GM19397 (cell line): ENCODE results near the gene WDR77.
A peak's percentile ranks its signal among the peaks of the same experiment; 100 is the strongest.

Source experiments
- ATAC-seq: cut with Tn5 transposase; IDR thresholded peaks from one replicate; pipeline ENCODE4 v1.9.1; 2021; ENCODE audit warnings: mild to moderate bottlenecking, moderate library complexity; ENCODE audit not compliant: unreplicated experiment

WDR77 gene

DNA sequence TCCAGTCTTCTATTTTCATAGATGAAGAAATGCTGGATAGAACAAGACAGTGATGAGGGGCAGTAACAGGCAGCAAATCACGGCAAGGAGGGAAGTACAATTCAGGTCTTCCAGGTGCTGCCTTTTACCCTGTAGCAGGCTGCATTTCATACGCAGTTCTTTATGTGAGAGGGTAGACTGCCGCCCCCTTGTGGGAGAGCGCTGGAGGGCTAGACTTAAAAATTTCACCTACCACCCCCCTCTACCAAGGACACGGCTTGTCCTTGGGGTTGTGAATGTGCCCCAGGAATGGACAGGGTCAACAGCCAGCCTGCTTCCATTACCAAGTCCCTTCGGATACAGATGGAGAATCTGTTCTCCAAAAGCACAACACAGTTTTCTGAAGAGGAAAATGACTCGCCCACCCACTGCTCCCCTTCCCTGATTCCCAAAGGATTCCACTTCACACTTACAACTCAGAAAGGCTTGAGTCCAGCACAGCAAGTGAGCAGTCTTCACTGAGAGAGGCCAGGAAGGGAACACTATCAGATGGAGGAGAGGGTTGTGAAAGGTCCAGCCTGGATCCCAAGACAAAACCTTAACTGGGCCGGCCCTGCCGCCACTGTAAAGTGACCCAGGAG is 7.4 kb downstream of the WDR77 start:
- ATAC-seq, result no peak

DNA sequence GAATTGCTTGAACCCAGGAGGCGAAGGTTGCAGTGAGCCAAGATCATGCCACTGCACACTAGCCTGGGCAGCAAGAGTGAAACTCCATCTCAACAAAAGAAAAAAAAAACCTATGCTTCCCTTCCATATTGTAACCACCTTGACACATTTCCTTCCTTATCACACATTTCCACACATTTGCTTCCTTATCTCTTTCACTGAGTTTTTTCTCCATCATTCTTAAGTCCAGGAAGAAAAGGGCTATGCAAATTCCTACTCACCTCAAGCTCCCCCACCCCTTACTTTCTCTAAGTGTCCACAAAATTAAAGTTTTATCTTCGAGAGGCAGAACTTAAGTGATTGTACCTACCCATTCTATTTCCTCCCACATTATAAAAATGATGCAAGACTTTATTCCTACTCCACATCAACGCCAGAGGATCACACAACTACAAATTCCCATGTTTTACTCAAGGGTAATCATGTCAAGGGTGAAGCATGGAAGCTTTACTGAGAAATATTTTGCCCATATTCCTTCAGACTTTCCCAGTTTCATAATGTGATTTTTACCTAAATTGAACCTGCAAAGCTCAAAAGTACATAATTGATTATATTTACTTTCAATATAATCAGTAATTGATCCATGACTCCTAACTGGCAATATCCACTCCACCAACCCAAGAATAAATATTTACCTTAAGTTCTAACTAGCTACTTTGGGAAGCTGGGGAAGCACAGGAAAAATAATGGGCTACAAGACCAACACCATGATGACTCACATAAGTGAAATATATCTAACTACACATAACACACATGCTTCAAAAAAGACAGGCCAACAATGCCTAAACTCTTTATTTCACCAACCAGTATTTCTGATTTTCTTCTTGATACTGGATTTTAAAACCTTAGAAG is 9.3 kb downstream of the WDR77 start:
- no peak for ATAC-seq

DNA sequence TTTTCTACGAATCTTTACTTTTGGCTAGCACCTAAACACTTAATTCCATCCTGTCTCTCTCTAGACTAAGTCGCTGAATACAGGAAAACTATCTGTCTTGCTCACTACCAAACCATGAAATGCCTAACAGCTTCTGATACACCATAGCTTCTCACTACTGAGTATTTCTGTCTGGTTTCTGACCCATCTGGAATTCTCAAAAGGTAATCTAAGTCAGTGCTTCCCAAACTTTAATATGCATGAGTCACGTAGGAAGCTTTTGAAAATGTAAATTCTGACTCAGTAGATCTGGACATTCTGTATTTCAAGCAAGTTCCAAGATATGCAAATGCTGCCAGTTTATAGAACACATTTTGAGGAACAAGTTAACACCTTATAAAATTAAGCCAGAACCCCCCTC is 12.3 kb downstream of the WDR77 start:
- ATAC-seq, result no peak

DNA sequence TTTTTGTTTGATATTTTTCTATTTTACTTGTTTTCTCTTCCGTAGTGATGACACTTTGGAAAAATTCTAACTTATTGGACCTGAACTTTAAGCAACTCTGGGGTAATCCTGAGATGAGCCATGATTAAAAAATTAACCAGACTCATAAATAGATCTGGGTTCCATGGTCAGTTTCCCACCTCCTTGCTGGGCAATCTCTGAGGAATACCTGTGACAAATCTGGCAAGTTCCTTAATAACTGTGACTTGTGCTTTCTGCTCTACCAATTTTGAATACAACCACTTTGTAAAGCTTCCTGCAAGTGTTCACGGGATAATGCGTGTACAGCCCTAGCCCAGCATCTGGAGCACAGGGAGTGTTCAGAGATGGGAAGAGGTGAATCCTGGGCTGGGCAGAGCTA is 24.8 kb downstream of the WDR77 start:
- ATAC-seq, result no peak

DNA sequence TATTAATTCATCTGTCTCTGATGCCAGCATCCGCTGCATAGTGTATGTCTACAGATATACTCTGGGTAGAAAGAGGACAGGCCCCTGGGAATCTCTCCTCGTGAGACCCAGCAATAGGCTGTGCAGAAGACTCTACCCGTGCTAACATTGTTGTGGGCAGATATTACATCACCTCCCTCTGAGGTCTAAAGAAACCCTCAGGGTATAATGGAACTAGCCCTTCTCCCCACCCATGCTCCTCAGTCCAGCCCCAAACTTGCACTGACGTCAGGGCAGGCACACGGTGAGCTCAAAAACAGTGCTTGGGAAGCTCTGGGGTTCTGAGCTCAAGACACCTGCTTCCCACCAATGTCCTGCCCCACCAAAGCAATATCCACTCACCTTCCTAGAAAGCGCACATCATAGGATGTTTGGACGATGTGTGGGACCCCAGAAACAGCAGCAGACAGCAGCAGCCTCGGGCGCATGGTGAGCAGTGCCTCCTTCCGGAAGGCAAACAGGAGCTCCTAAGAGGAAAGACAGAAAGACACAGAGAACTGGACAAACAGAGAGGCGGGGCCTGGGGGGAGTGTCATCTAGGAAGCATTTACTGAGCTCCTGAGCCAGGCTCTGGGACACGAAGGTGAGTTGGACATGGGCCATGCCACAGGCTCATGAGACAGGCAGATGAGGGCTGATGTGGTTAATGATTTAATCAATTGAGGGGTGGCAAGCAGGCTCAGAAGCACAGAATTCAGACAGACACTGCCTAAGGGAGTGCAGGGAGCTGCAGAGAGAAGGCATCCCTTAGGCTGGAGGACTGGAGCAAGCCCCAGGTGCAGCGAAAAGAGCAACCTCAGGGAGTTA is 26.3 kb downstream of the WDR77 start:
- ATAC-seq, result no peak

DNA sequence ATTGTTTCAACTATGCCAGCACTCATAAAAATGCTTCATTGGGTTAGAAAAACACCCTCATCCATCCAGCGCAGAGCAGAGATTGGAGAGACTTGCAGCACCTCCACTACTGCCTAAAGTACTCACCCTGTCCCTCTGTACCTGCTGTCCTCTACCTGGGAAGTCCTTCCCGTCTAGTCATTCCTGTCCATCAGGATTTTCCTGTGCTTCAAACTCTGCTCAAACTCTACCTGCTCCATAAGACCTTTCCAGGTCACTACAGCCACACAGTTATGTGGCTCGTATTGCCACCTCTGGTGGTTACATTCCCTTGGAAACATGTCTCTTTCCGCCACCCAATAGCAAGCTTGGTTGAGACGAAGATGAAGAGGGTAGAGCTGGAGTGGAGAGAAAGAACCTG is 28.7 kb downstream of the WDR77 start:
- ATAC-seq, result no peak

DNA sequence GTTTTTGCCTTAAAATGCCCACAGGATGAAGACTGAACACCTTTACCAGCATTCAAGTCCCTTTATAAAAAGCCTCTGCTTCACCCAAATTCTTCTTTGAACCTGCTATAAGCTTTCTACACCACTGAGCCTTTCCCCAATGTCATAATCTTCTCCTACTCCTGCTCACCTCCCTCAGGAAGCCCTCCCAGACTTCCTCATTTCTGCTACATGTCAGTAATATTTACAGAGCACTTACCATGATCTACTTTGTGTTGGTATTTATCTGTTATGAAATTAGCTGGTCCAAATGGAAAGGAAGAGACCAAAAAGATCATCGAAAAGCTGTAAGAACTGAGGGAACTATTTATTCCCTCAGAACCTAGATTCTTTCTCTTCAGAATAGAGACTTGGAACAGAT is 30.0 kb downstream of the WDR77 start:
- ATAC-seq, result no peak

DNA sequence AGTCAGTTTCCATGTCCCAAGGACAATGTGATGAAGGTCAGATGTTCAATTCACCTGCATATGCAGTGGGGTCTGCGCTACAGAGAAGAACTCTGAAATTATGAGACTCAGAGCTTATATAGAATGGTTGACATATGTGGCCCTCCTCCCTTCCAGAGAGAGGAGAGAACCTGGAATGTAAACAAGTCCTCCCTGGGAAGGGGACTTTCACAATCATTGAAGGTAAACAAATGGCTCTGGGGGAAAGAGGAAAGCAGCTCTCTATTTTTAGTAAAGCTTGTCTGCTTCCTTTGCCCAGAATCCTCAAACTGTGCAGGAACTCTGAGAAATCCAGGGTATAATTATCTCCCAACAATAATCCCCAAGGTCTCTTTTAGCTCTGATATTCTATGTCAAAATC is 31.3 kb downstream of the WDR77 start:
- no peak for ATAC-seq

DNA sequence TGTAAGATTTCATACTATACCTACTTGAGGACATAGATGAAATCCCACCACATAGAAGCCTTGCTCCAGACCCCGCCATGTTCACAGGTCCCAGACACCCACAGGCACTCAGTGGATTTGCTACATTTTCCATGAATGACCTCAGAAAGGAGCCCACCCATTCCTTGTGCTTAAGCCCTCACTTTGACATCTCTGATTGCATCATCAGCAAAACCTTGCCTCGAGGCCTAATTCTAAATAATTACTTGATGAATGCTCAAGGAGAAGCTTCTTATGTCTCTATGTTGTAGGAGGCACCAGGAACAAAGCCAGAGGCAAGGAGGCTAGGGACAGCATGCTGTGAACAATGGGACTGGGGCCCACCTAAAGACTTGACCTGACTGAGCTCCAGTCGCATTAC is 33.6 kb downstream of the WDR77 start:
- no peak for ATAC-seq

DNA sequence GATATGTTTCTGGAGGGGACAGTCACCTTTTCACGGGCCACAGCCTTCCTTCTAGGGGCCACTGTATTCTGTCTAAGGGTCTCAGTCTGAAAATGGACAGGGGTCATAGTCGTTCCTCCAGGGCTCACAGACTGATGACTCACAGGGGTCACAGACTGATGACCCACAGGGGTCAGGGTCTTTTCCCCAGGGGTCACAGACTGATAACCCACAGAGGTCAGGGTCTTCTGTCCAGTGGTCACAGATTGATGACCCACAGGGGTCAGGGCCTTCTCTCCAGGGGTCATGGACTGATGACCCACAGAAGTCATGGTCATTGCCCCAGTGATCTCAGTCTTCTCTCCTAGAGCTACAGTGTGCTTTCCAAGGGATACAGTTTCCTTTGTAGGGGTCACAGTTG is 34.3 kb downstream of the WDR77 start:
- no peak for ATAC-seq

DNA sequence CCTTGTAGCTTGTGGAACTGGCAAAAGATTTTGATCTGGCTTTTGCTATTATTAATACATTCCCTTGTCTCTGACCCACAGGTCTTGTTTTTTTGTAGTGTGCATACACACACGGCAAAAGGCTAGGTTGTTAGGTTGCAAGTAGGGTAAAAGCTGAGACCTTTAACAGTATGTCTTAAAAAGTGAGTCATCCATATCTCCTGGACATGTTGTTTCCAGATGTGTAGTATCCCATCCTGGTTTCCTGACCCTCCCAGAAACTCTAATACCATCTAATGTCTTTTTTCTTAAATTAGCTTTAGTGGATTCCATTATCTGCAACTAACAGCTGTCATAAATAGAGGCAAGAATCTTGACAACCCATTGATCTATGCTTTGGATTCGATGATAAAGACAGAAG is 36.2 kb downstream of the WDR77 start:
- no peak for ATAC-seq

DNA sequence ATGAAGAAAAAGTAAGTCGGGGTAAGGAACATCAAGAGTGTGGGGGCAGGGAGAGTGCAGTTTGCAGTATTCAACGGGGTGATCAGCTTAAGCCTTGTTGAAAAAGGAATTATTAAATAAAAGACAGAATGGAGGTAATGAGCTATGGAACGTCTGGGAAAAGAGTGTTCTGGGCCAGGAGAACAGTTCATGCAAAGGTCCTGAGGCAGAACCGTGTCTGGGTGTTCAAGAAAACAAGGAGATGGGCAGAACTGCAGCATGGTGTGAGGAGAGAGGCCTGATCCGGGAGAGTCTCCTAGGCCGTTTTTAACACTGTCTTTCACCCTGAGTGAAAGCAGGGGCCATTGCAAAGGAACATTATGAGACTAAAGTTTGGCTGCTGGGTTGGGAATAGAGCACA is 41.8 kb downstream of the WDR77 start:
- no peak for ATAC-seq

DNA sequence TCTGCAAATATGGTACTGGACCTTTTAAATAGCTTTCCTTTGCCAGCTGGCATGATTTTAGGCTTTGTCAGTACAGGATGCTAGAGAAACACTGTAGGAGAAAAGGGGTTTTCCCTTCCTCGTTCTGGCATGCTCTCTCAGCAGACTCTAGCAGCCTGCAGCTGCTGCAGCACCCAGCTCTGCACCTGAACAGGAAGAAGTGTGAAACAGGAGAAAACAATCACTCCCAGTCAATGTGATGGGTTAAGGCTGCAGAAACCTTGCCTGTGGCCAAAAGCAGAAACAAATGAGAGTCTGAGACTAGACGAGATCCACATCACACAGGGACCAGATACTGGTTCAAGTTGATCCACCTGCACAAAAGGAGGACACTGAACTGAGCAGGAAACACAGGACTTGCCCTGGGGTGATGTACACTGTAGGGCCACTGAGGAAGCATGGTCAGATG is 42.7 kb downstream of the WDR77 start:
- peak; percentile 84 for ATAC-seq

DNA sequence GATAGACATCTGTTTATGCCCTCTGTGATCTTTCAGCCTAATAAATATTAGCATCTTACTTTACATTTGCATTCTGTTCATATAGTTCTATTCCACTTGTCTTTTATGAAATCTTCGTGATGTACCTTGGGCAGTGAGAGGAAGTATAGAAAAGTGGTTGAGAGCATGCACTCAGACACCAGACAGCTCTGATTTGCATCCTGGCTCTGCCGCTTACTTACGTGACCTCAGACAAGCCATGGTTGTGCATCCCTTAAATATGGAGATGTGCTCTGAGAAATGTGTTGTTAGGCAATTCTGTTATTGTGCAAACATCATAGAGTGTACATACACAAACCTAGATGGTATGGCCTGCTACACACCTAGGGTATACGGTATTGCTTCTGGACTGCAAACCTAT is 44.5 kb downstream of the WDR77 start:
- no peak for ATAC-seq

DNA sequence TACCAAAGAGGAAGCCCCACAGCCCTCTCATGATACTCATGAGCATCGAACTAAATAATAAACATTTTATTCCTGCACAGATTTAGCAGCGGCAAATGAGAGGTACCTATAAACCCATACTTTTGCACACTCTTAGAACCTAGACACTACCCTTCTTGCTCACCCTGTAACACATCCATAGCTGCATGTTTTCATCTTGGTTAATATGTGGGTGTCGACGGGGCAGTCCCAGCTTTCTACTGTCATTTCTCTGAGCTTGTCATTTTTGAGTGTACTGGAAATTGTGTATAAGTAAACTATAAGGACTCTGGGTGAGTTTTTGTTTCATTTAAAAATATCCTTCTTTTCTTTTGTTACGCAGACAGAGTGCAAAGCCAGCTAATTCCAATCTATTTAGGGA is 47.0 kb downstream of the WDR77 start:
- ATAC-seq, result no peak

DNA sequence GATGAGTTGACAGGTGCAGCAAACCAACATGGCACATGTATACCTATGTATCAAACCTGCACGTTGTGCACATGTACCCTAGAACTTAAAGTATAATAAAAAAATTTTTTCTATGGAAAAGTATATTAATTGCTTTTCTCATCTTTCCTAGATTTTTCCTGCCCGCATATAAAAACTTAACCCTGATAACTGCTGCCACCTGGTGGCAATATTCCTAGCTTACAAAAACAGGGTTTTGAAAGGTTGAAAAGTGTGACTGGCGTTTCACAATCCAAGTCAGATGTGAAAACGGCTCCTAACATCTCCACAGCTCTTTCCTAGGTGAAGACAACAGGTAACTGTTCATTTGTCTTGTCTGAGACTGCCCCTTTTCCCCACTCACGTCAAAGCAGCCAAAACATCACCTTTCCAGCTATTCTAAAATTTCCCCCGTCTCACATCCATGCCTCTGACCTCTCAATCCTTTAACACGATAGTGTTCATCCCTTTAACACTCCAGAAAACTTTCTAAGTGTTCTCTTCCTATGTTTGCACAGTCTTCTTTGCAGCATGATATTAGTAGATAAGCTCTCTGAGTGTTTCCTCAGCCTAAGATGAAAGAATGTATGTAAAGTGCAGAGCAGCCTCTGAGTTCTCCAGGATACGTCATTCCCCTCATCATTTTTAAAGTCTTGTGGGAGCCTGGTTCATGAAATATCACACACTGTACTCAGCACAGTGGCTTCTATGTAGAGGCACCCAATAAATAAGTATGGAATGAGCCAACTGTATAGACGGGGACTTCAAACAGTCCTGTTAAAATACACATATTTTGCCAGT is 49.1 kb downstream of the WDR77 start:
- ATAC-seq, result no peak

DNA sequence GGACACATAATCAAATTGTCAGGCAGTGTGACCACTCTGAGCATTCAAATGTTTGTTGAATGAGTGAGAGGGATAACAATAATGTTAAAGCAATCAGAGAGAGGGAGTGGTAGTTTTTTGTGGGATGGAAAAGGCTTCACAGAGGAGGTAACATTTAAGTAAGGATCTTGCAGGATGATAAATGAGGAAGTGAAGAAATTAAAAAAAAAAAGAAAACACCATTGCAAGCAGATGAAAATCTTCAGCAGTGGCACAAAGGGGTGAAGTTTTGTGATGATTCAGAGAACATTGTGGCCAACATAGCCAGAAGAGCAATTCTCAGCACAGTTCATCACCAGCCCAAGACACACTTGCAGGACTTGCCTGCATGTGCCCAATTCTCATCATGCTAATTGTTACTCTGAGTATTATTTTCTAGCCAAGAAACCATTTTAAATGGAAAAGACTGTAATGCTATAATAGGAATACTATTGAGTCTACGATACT is 56.6 kb downstream of the WDR77 start:
- no peak for ATAC-seq

DNA sequence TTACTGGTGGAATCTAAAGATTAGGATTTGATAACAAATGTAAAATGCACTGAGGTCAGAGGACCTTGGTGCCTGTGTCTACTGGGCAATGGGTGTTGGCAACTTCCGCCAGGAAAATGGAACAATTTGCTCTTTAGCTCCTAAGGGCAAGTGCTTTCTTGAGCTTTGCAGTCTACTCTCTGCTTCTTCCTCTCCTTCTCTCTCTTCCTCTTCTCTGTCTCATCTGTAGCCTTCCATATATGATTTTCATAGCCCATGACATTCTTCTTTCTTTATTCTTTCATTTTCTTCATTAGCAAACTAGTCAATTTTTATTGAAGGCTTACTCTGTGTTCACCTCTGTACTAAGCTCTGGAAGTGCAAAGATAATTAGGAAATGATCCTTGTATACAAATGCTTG is 57.0 kb downstream of the WDR77 start:
- ATAC-seq, result no peak
